B cell (primary cell): ENCODE data around the gene HECTD2.

Source experiments
- EZH2 ChIP-seq: IDR thresholded peaks from 2 replicates; pipeline ENCODE4 v1.6.1; 2012; ENCODE audit warnings: borderline replicate concordance, low read depth, mild to moderate bottlenecking, moderate library complexity, low read length; ENCODE audit not compliant: insufficient read depth, poor library complexity, severe bottlenecking
- TF ChIP-seq, protein P1 (sequence below): fragments of 200-600 bp; IDR thresholded peaks from one replicate; pipeline ENCODE4 v1.8.0; 2022; ENCODE audit warnings: antibody characterized with exemption, mild to moderate bottlenecking

DNA sequence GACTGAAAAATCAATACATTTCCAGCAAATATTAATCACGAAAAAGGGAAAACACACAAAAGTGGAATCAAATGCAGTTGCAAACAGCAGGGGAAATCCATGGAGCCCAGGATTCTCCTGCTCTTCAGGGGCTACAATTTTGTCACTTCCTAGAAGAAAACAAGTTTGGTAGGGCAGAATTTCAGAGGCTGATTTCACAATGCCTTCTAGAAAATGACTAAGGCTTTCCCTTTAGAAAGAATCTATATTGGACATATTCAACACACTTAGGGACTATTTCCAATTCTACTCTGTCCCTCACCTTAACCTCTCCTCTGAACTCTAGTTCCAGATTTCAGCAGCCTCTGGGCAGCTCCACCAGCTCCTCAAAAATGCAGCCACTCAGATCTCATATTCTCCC lies 111.3 kb downstream of the HECTD2 start:
- TF ChIP-seq, protein P1, sequence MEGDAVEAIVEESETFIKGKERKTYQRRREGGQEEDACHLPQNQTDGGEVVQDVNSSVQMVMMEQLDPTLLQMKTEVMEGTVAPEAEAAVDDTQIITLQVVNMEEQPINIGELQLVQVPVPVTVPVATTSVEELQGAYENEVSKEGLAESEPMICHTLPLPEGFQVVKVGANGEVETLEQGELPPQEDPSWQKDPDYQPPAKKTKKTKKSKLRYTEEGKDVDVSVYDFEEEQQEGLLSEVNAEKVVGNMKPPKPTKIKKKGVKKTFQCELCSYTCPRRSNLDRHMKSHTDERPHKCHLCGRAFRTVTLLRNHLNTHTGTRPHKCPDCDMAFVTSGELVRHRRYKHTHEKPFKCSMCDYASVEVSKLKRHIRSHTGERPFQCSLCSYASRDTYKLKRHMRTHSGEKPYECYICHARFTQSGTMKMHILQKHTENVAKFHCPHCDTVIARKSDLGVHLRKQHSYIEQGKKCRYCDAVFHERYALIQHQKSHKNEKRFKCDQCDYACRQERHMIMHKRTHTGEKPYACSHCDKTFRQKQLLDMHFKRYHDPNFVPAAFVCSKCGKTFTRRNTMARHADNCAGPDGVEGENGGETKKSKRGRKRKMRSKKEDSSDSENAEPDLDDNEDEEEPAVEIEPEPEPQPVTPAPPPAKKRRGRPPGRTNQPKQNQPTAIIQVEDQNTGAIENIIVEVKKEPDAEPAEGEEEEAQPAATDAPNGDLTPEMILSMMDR, result no peak
- no peak for TF ChIP-seq EZH2
